GM18951 (cell line): ENCODE results near the gene DACH2.

ENCODE experiments used
- POLR2A ChIP-seq: IDR thresholded peaks from 4 replicates; pipeline ENCODE4 v1.6.1; 2011; ENCODE audit warnings: mild to moderate bottlenecking; ENCODE audit not compliant: insufficient read length, insufficient read depth; ENCODE audit errors: extremely low read depth
- in situ Hi-C: fragments of 300-500 bp; cut with MboI; formaldehyde crosslinking; loops from one replicate; pipeline ENCODE4 v1.12.0; 2022; ENCODE audit warnings: low sequenced_read_pairs, mixed read lengths, inconsistent platforms; ENCODE audit not compliant: unreplicated experiment

Gene DACH2

DNA sequence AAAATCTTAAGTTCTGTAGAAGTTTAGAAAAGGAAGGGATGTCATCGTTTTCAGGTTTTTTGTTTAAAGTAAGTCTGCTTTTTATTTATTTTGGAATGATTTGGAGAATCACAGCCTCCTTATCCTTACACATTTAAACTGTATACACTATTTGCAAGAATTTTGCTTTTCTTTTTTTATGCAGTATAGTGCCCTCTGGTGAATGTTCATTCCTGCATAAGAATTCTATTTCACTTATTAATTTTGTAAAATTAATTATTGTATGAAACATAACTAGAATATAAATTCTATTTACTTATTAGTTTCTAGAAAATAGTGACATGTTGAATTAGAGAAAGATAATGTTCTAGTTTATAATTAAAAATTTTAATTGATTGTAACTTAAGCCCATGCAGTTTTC is 44.6 kb downstream of the DACH2 start:
- no peak for TF ChIP-seq POLR2A
- in situ Hi-C loops = no loop called here

DNA sequence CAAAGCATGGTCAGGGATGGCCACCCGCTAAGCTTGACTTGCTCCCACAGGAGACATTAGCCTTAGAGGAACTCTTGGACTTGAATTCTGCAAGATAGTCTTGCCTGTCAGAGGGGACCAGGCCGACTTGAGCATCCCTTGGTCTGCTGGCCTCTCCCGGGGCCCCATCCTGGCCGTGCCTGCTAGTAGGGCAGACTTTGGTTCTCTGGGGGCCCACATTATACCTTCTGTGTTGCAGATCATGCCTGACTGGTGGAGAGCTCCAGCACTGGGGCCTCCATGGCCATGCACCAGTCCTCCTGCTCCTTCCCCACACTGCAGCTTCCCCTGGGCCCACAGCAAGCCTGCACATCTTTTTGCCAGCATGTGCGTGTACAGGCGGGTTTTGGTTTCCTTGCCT is 46.5 kb downstream of the DACH2 start:
- no peak for TF ChIP-seq POLR2A
- in situ Hi-C loops = no loop called here

GRCh38 chrX:86195343-86195742 is 47.1 kb downstream of the DACH2 start:
- no peak for TF ChIP-seq POLR2A
- in situ Hi-C loops = no loop called here

DNA sequence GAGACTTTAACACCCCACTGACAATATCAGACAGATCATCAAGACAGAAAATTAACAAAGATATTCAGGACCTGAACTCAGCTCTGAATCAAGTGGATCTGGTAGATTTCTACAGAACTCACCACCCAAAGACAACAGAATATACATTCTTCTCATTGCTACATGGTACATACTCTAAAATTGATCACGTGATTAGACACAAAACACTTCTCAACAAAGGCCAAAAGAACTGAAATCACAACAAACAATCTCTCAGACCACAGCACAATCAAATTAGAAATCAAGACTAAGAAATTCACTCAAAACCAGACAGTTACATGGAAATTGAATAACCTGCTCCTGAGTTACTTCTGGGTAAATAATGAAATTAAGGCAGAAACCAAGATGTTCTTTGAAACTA is 49.6 kb downstream of the DACH2 start:
- no peak for TF ChIP-seq POLR2A
- in situ Hi-C loops = no loop called here

- in situ Hi-C loops = no loop called here
Measured at GRCh38 chrX:86210772-86211171, 62.5 kb downstream of the DACH2 start.

DNA sequence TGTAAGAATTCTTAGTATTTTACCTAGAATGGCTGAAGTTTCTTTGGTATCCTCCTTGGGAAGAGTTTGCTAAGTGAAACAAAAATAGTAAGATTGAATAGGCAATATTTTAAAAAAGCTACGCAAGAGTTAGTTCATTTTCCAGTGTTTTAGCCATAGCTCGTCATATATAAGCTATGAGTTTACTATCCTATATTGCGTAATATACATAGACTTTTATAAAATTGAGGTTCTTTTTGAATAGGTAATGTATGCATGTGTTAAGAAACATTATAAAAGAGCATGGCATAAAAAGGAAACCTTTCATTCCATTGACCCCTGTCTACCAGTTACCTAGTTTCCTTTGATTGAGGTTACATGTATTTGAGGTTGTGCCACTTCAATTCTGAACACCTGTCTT is 67.0 kb downstream of the DACH2 start:
- in situ Hi-C loops = no loop called here
- no peak for TF ChIP-seq POLR2A

More at GRCh38 chrX:86210772-86211171, 62.5 kb downstream of the DACH2 start:
- TF ChIP-seq POLR2A = no peak

GRCh38 chrX:86237482-86237881 is 89.2 kb downstream of the DACH2 start:
- in situ Hi-C loops = no loop called here

DNA sequence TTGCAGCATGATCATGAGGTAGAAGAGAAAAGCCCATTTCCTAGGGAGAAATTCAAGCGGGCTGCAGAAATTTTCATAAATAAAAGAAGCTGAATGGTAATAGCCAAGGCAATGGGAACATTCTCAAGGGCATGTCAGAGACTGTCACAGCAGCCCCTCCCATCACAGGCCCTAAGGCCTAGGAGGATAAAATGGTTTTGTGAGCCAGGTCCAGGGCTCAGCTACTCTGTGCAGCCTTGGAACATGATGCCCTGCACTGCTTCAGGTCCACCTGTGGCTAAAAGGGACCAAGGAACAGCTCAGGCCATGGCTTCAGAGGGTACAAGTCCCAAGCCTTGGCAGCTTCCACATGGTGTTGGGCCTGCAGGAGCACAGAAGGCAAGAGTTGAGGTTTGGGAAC is 93.3 kb downstream of the DACH2 start:
- no peak for TF ChIP-seq POLR2A
- in situ Hi-C loops = no loop called here

More at GRCh38 chrX:86237482-86237881, 89.2 kb downstream of the DACH2 start:
- TF ChIP-seq POLR2A = no peak

DNA sequence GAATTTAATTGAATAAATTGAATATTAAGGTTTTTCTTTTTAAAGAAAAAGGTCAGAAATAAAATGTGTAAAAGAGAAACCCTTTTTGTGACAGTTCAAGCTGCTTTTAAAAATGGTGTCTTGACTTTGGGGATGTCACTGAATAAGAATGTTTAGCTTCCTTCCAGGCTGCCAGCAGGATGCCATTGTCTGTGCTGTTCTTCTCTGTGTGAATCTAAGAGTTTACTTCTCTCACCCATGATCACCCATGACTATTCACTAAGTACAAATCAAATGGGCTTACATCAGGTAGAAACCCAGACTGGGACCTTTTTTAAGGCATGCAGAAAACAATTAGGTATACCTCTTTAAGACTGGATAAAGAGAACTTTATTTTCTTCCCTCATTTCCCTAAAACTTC is 115.3 kb downstream of the DACH2 start:
- in situ Hi-C loops = no loop called here
- TF ChIP-seq POLR2A = no peak

DNA sequence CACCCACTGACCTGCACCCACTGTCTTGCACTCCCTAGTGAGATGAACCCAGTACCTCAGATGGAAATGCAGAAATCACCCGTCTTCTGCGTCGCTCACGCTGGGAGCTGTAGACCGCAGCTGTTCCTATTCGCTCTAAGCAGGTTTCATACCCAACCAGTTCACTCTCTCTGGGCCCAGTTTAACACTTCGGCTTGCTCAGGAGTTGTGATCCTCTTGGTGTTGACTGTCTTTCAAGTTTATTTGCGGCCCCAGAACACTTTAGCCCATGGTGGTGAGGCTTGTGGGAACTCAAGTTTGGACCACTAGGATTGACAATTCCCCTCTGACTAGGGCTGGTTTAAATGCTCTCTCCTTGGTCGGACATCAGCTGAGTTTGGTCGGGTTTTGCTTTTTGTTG is 147.0 kb downstream of the DACH2 start:
- in situ Hi-C loops = no loop called here
- no peak for TF ChIP-seq POLR2A

DNA sequence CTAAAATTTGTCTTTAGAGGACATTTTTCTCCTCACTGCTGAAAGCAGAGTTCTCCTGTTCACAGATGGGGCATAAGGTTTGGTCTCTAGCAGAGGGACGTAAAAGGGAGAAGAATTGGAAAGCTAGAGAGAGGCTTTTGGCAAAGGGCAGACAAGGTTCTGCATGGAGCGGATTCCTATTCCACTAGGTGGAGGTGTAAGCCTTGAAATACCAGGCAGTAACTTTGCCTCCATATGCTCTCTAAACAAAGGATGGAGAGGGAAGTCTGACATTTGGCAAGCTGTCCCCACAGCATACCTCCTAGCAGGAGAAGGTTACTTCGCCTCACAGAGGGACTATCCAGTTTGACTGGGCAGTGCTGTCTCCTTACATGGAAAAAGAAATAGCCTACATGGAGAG is 174.7 kb downstream of the DACH2 start:
- in situ Hi-C loops = no loop called here
- no peak for TF ChIP-seq POLR2A

GRCh38 chrX:86329174-86329573 is 180.9 kb downstream of the DACH2 start:
- no peak for TF ChIP-seq POLR2A

GRCh38 chrX:86348669-86349068 is 200.4 kb downstream of the DACH2 start:
- in situ Hi-C loops = no loop called here

More at GRCh38 chrX:86329174-86329573, 180.9 kb downstream of the DACH2 start:
- in situ Hi-C loops = no loop called here

DNA sequence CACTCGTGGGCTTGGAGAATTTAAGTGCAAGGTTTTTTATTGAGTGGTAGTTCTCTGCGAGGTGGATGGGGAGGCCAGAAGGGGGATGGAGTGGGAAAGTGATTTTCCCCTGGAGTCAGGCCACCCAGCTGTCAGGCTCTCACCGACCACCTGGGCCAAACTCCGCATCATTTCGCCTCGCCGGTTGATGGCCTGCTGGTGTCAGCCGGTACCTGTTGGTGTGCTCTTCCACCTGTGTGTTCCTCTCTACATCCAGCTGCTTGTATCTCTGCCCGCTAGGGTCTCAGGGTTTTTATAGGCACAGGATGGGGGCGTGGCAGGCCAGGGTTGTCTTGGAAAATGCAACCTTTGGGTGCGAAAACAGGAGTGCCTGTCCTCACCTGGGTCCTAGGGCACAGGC is 200.9 kb downstream of the DACH2 start:
- TF ChIP-seq POLR2A = no peak
- in situ Hi-C loops = no loop called here

More at GRCh38 chrX:86348669-86349068, 200.4 kb downstream of the DACH2 start:
- TF ChIP-seq POLR2A = no peak
